HepG2 (cell line): ENCODE results near the gene LMTK2. TPM values are rescaled to one million over a fixed set of nuclear protein-coding genes. Genes with fewer than 3 reads are reported as not detected.

ENCODE experiments used
- ATRX ChIP-seq: sonication (generic); formaldehyde crosslinking; IDR thresholded peaks from 2 replicates; pipeline ENCODE4 v1.4.0; 2020; ENCODE audit warnings: missing genetic modification reagents, borderline replicate concordance
- DPF2 ChIP-seq: sonication (generic); formaldehyde crosslinking; IDR thresholded peaks from 2 replicates; pipeline ENCODE4 v1.4.0; 2020; ENCODE audit warnings: mild to moderate bottlenecking, low read depth, missing genetic modification reagents, borderline replicate concordance
- SNAPC4 ChIP-seq: sonication (generic); formaldehyde crosslinking; IDR thresholded peaks from 2 replicates; pipeline ENCODE4 v1.4.0; 2020; ENCODE audit warnings: mild to moderate bottlenecking, missing genetic modification reagents
- TIGD3 ChIP-seq: sonication (generic); formaldehyde crosslinking; IDR thresholded peaks from 2 replicates; pipeline ENCODE4 v1.5.1; 2020; ENCODE audit warnings: mild to moderate bottlenecking, missing genetic modification reagents, borderline replicate concordance
- ZNF343 ChIP-seq: sonication (generic); formaldehyde crosslinking; IDR thresholded peaks from 2 replicates; pipeline ENCODE4 v1.4.0; 2020; ENCODE audit warnings: mild to moderate bottlenecking, missing genetic modification reagents
- ZNF572 ChIP-seq: sonication (generic); formaldehyde crosslinking; IDR thresholded peaks from 2 replicates; pipeline ENCODE4 v1.5.1; 2020; ENCODE audit warnings: mild to moderate bottlenecking, missing genetic modification reagents
- ZNF576 ChIP-seq: sonication (generic); formaldehyde crosslinking; IDR thresholded peaks from 2 replicates; pipeline ENCODE4 v1.4.0; 2020; ENCODE audit warnings: mild to moderate bottlenecking, missing genetic modification reagents
- ZNF713 ChIP-seq: sonication (generic); formaldehyde crosslinking; IDR thresholded peaks from 2 replicates; pipeline ENCODE4 v1.4.0; 2020; ENCODE audit warnings: mild to moderate bottlenecking, missing genetic modification reagents
- polyA plus RNA-seq, 8 experiments: library from polyadenylated mRNA; depleted of rRNA in 3 of 8; stranded (reverse) in 7 of 8; unstranded in 1 of 8; fragments of >200 nt; fragmentation: Illumina TruSeq in 4 of 8; extraction: Trizol in 4 of 8; gene quantifications; 2 replicates each; pipeline versions ENCODE4 v1.2.1 to v1.2.3, GENCODE V29; 2011 to 2016; ENCODE audit warnings: low read depth in 4 of 8, missing spikeins in 1 of 8, mixed read lengths in 1 of 8; ENCODE audit not compliant: insufficient read depth in 1 of 8
- total RNA-seq, 5 experiments: library from RNA; depleted of rRNA; stranded (reverse); fragments of >200 nt; fragmentation: Illumina TruSeq; extraction: Trizol; gene quantifications; 2 replicates each; pipeline ENCODE4 v1.2.3, GENCODE V29; 2016; ENCODE audit warnings: low read depth in 1 of 5
- TF ChIP-seq, protein P1 (sequence below): sonication (generic); formaldehyde crosslinking; IDR thresholded peaks from 2 replicates; pipeline ENCODE4 v1.5.0; 2020; ENCODE audit warnings: mild to moderate bottlenecking, missing genetic modification reagents
- TF ChIP-seq, protein P2 (sequence below): sonication (generic); formaldehyde crosslinking; IDR thresholded peaks from 2 replicates; pipeline ENCODE4 v1.5.0; 2020; ENCODE audit warnings: mild to moderate bottlenecking, missing genetic modification reagents, borderline replicate concordance
- TF ChIP-seq, protein P3 (sequence below): sonication (generic); formaldehyde crosslinking; IDR thresholded peaks from 2 replicates; pipeline ENCODE4 v1.8.0; 2023; ENCODE audit warnings: mild to moderate bottlenecking, missing genetic modification reagents

The LMTK2 gene
- total and polyA plus RNA-seq, 2 of the 13 experiments (the other 11 are each of a cell fraction or from before 2014, with no cell fraction given), result 9.5 to 11.7 TPM

- TF ChIP-seq, protein P1, sequence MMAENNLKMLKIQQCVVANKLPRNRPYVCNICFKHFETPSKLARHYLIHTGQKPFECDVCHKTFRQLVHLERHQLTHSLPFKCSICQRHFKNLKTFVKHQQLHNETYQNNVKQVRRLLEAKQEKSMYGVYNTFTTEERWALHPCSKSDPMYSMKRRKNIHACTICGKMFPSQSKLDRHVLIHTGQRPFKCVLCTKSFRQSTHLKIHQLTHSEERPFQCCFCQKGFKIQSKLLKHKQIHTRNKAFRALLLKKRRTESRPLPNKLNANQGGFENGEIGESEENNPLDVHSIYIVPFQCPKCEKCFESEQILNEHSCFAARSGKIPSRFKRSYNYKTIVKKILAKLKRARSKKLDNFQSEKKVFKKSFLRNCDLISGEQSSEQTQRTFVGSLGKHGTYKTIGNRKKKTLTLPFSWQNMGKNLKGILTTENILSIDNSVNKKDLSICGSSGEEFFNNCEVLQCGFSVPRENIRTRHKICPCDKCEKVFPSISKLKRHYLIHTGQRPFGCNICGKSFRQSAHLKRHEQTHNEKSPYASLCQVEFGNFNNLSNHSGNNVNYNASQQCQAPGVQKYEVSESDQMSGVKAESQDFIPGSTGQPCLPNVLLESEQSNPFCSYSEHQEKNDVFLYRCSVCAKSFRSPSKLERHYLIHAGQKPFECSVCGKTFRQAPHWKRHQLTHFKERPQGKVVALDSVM (CRISPR knock-in tag), result peak; percentile 59
- TF ChIP-seq, protein P2, sequence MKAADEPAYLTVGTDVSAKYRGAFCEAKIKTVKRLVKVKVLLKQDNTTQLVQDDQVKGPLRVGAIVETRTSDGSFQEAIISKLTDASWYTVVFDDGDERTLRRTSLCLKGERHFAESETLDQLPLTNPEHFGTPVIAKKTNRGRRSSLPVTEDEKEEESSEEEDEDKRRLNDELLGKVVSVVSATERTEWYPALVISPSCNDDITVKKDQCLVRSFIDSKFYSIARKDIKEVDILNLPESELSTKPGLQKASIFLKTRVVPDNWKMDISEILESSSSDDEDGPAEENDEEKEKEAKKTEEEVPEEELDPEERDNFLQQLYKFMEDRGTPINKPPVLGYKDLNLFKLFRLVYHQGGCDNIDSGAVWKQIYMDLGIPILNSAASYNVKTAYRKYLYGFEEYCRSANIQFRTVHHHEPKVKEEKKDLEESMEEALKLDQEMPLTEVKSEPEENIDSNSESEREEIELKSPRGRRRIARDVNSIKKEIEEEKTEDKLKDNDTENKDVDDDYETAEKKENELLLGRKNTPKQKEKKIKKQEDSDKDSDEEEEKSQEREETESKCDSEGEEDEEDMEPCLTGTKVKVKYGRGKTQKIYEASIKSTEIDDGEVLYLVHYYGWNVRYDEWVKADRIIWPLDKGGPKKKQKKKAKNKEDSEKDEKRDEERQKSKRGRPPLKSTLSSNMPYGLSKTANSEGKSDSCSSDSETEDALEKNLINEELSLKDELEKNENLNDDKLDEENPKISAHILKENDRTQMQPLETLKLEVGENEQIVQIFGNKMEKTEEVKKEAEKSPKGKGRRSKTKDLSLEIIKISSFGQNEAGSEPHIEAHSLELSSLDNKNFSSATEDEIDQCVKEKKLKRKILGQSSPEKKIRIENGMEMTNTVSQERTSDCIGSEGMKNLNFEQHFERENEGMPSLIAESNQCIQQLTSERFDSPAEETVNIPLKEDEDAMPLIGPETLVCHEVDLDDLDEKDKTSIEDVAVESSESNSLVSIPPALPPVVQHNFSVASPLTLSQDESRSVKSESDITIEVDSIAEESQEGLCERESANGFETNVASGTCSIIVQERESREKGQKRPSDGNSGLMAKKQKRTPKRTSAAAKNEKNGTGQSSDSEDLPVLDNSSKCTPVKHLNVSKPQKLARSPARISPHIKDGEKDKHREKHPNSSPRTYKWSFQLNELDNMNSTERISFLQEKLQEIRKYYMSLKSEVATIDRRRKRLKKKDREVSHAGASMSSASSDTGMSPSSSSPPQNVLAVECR (CRISPR knock-in tag), result peak; percentile 99; the same call in 1 of the 2 replicates
- TF ChIP-seq ATRX (CRISPR knock-in tag), result no peak
- TF ChIP-seq, protein P3, sequence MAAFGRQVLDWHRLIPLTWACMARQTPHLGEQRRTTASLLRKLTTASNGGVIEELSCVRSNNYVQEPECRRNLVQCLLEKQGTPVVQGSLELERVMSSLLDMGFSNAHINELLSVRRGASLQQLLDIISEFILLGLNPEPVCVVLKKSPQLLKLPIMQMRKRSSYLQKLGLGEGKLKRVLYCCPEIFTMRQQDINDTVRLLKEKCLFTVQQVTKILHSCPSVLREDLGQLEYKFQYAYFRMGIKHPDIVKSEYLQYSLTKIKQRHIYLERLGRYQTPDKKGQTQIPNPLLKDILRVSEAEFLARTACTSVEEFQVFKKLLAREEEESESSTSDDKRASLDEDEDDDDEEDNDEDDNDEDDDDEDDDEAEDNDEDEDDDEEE (CRISPR knock-in tag), result no peak
- no peak for TF ChIP-seq TIGD3
- TF ChIP-seq ZNF572 (CRISPR knock-in tag), result no peak
- TF ChIP-seq ZNF343 (CRISPR knock-in tag), result 0 out of 2 replicates have a peak, but pooled peaks have one; percentile 47
- TF ChIP-seq DPF2 (CRISPR knock-in tag), result no peak
- no peak for TF ChIP-seq ZNF713 (CRISPR knock-in tag)
- TF ChIP-seq ZNF576 (CRISPR knock-in tag), result 0 out of 2 replicates have a peak, but pooled peaks have one; percentile 27
- no peak for TF ChIP-seq SNAPC4 (CRISPR knock-in tag)
Measured at GRCh38 chr7:98251601-98252424, 145.2 kb downstream of the LMTK2 start, which contains the start of gene TECPR1 (continued).
